ENCODE results near the gene CRIP3.

GRCh38 chr6:43257367-43258145, 51.1 kb downstream of the CRIP3 start:
- no peak for TF ChIP-seq CTCF (IDR thresholded peaks at IDR 0.05)
- TF ChIP-seq POLR2A (IDR thresholded peaks at IDR 0.05): no peak
- no peak for TF ChIP-seq POLR2AphosphoS5 (IDR thresholded peaks at IDR 0.05)
